ENCODE measurements around the gene KCNIP4. TPM values are rescaled to one million over a fixed set of nuclear protein-coding genes. Genes with fewer than 3 reads are reported as not detected.

The KCNIP4 gene
- total RNA-seq, 1 donor from 2014 or later = 30.4 TPM

- Mint-ChIP-seq H3K27me3 (ENCODE audit: unreplicated experiment) (peaks cover 2% of the 10 kb centered on the region), H3K36me3 (ENCODE audit: unreplicated experiment) (no peaks in the 10 kb centered on the region), H3K9me3 (ENCODE audit: unreplicated experiment) (peaks cover 1% of the 10 kb centered on the region), H3K4me3 (ENCODE audit: unreplicated experiment) (no peak overlapping the region), H3K27ac (ENCODE audit: unreplicated experiment) (no peak overlapping the region), H3K4me1 (ENCODE audit: low read depth, unreplicated experiment) (peaks cover 5% of the 10 kb centered on the region)
- TF ChIP-seq, protein P1, sequence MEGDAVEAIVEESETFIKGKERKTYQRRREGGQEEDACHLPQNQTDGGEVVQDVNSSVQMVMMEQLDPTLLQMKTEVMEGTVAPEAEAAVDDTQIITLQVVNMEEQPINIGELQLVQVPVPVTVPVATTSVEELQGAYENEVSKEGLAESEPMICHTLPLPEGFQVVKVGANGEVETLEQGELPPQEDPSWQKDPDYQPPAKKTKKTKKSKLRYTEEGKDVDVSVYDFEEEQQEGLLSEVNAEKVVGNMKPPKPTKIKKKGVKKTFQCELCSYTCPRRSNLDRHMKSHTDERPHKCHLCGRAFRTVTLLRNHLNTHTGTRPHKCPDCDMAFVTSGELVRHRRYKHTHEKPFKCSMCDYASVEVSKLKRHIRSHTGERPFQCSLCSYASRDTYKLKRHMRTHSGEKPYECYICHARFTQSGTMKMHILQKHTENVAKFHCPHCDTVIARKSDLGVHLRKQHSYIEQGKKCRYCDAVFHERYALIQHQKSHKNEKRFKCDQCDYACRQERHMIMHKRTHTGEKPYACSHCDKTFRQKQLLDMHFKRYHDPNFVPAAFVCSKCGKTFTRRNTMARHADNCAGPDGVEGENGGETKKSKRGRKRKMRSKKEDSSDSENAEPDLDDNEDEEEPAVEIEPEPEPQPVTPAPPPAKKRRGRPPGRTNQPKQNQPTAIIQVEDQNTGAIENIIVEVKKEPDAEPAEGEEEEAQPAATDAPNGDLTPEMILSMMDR (IDR thresholded peaks at IDR 0.05; ENCODE audit: partially characterized antibody, unreplicated experiment) = no peak
- no peak for DNase-seq
These were observed 1064.9 kb downstream of the KCNIP4 start for GRCh38 chr4:20883677-20884076.

DNA sequence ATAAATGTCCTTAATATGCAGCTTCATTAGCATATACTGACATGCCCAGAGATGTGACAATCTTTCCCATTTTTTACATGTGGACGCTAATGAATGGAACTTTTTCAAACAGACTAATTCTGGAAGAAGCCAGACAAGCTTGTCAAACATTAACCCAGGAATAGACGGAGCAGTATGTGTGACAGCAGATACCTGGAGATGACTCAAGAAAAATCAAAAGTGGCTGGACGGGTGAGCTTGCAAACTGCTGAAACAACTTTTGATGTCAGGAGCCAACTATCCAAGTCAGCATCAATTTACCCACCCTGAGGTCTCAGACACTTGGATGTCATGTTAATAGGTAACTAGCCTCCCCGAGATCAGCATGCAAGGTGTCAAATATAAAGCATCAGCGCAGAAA, 1065.3 kb downstream of the KCNIP4 start:
- TF ChIP-seq, protein P1 (IDR thresholded peaks at IDR 0.05; ENCODE audit: partially characterized antibody, unreplicated experiment) = no peak
- H3K4me1 Mint-ChIP-seq (ENCODE audit: low read depth, unreplicated experiment) = peaks cover 5% of the 10 kb centered on the region
- no peaks in the 10 kb centered on the region for H3K36me3 Mint-ChIP-seq (ENCODE audit: unreplicated experiment)
- H3K27me3 Mint-ChIP-seq (ENCODE audit: unreplicated experiment) = peaks cover 2% of the 10 kb centered on the region
- no peak overlapping the region for H3K4me3 Mint-ChIP-seq (ENCODE audit: unreplicated experiment)
- DNase-seq = no peak
- peaks cover 1% of the 10 kb centered on the region for H3K9me3 Mint-ChIP-seq (ENCODE audit: unreplicated experiment)
- no peak overlapping the region for H3K27ac Mint-ChIP-seq (ENCODE audit: unreplicated experiment)

DNA sequence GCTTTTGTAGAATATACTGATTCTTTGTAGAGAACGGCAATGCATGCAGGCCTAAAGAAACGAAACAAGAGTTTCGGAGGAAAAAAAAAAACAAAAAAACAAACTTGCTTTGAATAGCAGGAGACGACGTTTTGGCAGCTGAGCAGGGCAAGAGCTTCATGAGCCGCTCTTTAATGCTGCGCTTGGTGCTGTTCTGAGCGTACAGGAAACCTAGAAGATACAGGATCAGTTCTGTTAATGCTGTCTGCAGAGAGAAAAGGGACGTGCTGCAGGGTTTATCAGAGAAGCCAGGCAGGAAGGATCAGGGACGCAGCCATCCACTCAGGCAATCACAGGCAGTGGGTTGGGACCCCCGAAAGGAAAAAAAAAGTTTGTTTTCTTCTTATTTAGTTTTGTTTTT, 1066.1 kb downstream of the KCNIP4 start:
- H3K27ac Mint-ChIP-seq (ENCODE audit: unreplicated experiment) = no peak overlapping the region
- H3K4me3 Mint-ChIP-seq (ENCODE audit: unreplicated experiment) = no peak overlapping the region
- no peaks in the 10 kb centered on the region for H3K36me3 Mint-ChIP-seq (ENCODE audit: unreplicated experiment)
- peaks cover 5% of the 10 kb centered on the region for H3K4me1 Mint-ChIP-seq (ENCODE audit: low read depth, unreplicated experiment)
- TF ChIP-seq, protein P1 (IDR thresholded peaks at IDR 0.05; ENCODE audit: partially characterized antibody, unreplicated experiment) = no peak
- DNase-seq = no peak
- H3K9me3 Mint-ChIP-seq (ENCODE audit: unreplicated experiment) = peaks cover 1% of the 10 kb centered on the region
- peaks cover 2% of the 10 kb centered on the region for H3K27me3 Mint-ChIP-seq (ENCODE audit: unreplicated experiment)

DNA sequence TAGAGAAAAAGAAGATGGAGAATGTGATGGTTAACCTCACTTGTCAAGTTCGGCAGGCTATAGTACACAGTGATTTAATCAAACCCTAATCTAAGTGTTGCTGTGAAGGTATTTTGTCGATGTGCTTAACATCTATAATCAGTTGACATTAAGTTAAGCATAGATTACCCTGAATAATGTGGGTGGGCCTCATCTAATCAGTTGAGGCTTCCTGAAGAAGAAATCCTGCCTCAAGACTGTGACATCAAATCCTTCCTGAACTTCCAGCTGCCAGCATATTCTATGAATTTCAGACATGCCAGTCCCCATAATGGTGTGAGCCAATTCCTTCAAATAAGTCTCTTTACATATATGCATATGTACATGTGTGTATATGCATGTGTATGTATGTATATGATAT, 1066.9 kb downstream of the KCNIP4 start:
- Mint-ChIP-seq H3K9me3 (ENCODE audit: unreplicated experiment) (peaks cover 1% of the 10 kb centered on the region), H3K4me3 (ENCODE audit: unreplicated experiment) (no peak overlapping the region), H3K36me3 (ENCODE audit: unreplicated experiment) (no peaks in the 10 kb centered on the region), H3K4me1 (ENCODE audit: low read depth, unreplicated experiment) (peaks cover 5% of the 10 kb centered on the region), H3K27me3 (ENCODE audit: unreplicated experiment) (peaks cover 2% of the 10 kb centered on the region), H3K27ac (ENCODE audit: unreplicated experiment) (no peak overlapping the region)
- TF ChIP-seq, protein P1 (IDR thresholded peaks at IDR 0.05; ENCODE audit: partially characterized antibody, unreplicated experiment) = no peak
- no peak for DNase-seq

DNA sequence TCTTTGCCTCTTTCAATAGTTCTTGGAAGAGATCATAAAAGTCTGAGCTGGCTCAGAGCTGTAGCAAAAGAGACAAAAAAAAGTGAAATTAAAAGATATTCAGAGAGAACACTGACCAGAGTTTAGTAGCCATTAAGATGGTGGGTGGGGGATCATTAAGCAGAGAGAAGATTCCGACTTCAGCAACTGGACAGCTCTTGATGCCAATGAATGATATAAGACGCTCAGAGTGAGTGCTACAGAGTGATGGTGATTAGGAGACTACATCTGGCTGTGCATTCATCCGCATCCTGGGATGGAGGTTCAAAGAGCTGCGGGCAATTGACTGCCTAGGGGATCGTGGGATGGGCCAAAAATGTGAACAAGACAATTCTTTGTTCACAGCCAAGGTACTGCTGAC, 1069.8 kb downstream of the KCNIP4 start:
- no peaks in the 10 kb centered on the region for H3K36me3 Mint-ChIP-seq (ENCODE audit: unreplicated experiment)
- DNase-seq = no peak
- peaks cover 5% of the 10 kb centered on the region for H3K4me1 Mint-ChIP-seq (ENCODE audit: low read depth, unreplicated experiment)
- no peak overlapping the region for H3K4me3 Mint-ChIP-seq (ENCODE audit: unreplicated experiment)
- H3K27me3 Mint-ChIP-seq (ENCODE audit: unreplicated experiment) = peaks cover 2% of the 10 kb centered on the region
- H3K27ac Mint-ChIP-seq (ENCODE audit: unreplicated experiment) = no peak overlapping the region
- TF ChIP-seq, protein P1 (IDR thresholded peaks at IDR 0.05; ENCODE audit: partially characterized antibody, unreplicated experiment) = no peak
- no peaks in the 10 kb centered on the region for H3K9me3 Mint-ChIP-seq (ENCODE audit: unreplicated experiment)

Measured in glutamatergic neuron (in vitro differentiated cells).